HG02885 (cell line): Measurements from ENCODE around the gene SLC22A31.

Source experiments
- ATAC-seq: cut with Tn5 transposase; IDR thresholded peaks from one replicate; pipeline ENCODE4 v1.9.1; 2021; ENCODE audit warnings: mild to moderate bottlenecking; ENCODE audit not compliant: unreplicated experiment, poor library complexity

Gene SLC22A31

GRCh38 chr16:89183975-89184676 is 16.2 kb downstream of the SLC22A31 start:
- ATAC-seq, result no peak

GRCh38 chr16:89183463-89183862 is 16.9 kb downstream of the SLC22A31 start:
- ATAC-seq, result no peak

GRCh38 chr16:89179656-89180315 is 20.6 kb downstream of the SLC22A31 start:
- no peak for ATAC-seq

DNA sequence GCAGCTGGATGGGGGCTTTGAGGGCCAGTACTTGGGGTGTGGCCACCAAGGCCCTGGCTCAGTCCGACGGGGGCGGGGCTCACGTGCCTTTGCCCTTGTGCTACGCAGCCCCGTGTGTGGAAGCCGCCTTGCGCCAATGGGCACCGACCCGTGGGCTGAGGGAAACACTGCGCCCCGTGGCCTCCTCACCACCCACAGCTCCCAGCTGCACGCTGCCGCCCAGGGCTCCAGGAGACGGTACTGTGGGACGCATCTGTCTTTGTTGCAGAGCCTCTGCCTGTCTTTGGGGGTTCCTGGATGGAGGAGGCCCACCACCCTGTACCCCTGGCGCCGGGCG is 21.2 kb downstream of the SLC22A31 start:
- ATAC-seq, result no peak

DNA sequence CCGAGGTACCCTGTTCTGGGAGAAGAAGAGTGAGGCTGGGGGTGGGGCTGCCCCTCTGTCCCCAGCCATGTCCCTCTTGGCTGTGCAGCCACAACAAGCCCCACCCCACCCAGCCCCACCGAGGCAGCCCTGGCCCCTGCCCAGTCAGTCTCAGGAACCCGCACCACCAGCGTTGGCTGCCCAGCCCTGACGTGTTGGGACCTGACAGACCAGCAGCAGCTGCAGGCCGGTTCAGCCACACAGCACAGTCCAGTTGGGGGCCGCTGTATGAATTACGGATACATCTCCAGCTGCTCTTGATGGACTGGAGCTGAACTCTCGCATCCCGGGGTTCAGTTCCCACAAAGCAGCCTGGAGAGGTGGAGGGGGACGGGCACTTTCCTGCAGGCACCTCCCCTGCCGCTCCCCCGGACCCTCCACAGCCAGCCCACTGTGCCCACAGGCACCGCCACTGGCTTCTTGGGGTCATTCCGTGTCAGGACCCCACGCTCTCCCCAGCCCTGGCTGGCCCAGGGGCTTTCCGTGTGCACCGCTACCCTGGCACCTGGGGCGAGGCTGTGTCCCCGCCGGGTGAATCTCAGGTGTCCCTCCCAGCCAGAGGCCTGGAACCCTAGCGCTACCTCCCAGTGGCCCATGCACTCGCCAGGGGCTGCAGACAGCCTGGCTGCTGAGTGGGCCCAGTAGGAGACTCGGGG is 21.7 kb downstream of the SLC22A31 start:
- ATAC-seq, result no peak

DNA sequence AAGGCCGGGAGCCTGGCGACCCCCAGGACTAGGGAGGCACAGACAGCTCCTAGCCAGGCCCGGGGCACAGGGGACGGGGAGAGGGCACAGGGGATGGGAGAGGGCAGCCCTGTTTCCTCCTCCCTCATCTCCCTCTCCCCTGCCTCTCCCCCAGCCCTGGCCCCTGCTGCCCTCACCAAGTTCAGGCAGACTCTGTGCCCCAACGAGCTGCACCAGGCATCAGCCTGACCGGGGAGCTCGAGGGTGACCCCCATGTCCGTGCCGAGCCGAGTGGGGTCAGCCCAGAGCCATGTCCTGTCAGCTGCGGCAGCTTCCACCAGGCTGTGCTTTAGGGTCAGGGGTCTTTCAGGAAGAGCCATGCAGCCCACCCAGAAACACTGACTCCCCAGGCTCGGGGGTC is 22.8 kb downstream of the SLC22A31 start:
- no peak for ATAC-seq

GRCh38 chr16:89176717-89177116 is 23.6 kb downstream of the SLC22A31 start:
- ATAC-seq, result no peak

DNA sequence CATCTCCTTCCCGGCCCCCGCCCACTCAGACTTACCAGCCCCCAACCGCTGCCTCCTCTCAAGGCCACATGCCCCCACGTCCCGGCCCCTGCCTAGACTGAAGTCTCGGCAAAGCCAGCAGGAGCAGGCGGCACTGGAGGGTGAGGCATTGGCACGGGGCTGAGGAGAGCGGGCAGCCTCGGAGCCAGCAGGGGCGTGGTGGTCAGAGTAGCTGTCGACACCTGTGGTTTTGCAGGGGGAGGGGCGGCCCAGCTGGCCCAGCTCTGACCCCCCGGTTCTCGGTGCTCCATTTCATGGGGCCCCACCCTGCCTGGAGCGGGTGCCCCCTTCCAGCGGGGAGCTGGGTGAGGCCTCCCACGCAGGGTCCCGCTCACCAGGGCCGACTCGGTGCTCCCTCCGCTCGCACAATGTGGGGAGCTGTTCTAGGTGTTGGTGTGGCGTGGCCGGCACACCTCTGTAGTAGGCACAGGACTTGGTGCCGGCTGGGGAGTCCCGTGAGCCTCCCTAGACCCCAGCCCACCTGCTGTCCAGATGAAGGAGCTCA is 24.1 kb downstream of the SLC22A31 start:
- no peak for ATAC-seq

- ATAC-seq, result no peak
Measured at GRCh38 chr16:89175280-89176146, 24.8 kb downstream of the SLC22A31 start.

DNA sequence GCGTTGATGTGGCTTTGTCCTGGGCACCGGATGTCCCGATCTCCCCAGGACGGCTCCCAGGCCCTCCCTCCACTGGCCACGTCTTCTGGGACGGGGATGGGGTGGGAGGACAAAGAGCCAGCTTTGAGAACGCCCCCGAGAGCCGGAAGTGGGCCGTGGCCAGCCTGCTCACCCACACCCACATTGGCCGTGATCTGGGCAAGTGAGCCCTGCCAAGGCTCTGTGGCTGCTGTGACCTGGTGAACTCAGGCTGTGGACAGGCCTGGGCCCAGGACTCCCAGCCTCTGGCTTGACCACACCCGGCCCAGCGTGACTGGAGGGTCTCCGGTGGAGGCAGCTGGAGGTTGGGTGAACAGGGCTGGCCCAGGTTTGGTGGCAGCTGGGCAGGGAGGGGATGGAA is 25.5 kb downstream of the SLC22A31 start:
- no peak for ATAC-seq

DNA sequence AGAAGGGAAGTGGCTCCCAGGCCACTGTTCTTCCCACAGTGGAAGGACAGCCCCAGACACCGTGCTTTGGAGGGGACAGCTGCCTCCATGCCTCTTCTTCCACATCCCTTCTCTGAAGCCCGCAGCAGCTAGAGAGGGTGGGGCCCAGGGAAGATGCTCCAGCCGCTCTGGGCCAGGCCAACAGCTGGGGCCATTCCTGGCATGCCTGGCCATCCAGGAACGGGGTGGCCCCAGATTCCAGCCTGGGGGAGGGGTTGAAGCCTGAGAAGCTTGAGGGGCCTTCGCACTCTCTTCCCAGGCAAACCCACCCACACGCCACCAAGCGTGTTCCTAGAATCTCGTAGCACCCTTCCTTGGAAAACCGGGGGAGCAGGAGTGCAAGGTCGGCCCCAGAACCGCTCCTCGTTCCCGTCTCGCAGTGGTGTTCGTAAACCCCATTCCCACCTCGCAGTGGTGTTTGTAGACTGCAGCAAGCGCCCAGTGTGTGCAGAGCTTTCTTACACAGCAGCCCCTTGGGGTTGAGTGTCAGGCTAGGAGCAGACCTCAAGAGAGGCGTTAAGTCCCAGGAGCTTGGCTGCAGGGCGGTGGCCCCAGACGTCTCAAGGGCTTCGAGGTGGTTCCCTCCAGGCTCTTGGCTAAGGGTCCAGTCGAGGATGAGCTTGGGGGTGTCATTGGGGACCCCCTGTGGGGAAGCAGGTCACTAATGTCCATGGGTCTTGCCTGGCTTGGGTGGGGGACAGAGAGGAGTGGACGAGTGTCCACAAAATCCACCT is 26.1 kb downstream of the SLC22A31 start:
- ATAC-seq, result no peak

- no peak for ATAC-seq
Measured at GRCh38 chr16:89173174-89173921, 27.0 kb downstream of the SLC22A31 start.

DNA sequence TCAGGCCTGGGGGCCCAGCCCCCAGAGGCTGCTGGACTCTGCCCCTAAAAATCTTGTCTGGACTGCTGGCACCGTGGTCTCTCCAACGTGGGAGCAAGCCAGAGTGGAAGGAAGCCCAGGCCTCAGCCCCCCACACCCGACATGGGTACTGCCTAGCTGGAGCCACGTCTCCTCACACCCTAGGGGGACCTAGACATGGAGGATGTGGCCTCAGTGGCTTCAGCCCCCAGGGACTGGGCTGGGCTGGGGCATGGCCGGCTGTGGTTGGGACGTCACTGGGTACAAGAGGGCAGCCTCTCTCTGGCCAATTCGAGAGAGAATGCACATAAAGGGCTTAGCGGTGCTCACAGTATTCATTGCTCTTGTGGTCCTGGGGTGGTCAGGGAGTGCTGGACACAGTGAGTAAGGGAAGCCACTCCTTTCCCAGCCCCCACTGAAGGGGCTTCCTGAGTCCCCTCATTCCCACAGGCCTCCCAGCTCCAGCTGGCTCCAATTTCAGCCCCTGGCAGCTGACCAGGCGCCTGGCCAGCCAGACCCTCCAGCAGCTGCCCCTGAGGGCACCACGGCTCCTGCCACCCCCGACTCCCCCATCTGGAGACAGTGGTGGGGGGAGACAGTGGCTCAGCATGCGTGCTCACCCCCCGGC is 27.7 kb downstream of the SLC22A31 start:
- no peak for ATAC-seq

GRCh38 chr16:89172171-89172527 is 28.2 kb downstream of the SLC22A31 start:
- ATAC-seq, result no peak

DNA sequence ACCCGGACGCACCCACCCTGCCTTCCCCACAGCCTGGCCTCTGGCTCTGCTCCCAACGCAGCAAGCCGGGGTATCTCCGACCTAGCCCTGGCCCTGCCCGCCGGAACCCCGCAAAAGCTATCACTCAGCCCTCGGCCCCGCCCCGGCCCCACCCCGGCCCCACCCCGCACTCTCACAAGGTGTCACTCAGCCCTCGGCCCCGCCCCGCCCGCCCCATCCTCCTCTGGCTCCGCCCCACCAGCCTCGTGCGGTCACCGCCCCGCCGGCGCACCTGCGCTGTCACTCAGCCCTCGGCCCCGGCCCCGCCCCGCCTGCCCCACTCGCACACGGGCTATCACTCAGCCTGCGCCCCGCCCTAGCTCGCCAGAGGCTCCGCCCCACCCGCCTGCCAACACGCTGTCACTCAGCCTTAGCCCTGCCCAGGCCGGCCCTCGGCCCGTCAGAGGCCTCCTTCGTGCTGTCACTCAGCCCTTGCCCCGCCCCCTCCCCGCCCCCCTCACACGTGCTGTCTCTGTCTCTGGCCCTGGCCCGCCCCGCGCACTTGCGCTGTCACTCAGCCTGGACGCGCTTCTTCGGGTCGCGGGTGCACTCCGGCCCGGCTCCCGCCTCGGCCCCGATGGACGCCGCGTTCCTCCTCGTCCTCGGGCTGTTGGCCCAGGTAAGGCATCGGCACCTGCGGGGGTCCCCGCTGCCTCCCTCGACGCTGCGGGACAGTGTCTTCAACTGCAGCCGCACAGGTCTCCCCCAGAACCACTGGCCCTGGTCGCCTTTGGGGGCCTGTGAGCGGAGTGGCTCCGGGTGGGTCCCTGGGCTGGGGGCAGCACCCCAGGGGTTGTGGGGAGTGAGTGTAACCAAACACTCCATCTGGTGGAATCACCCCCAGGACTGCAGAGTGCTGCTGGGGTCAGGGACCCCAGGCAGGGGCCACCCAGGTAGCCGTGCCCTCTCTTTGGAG is 28.8 kb downstream of the SLC22A31 start, which contains the start of gene CDH15:
Gene CDH15 (plus strand): TSS at position 533 of the 955 bp plus-strand sequence. CDS start 84 bp downstream, at position 617.
- peak; percentile 85 for ATAC-seq

GRCh38 chr16:89170346-89171215 is 29.8 kb downstream of the SLC22A31 start:
- ATAC-seq, result no peak
